RWPE2 (cell line): ENCODE results near the gene CHTF18.

Experiments
- ATAC-seq: fragments of 200-7000 bp; cut with Tn5 transposase; 3 replicates; pipeline ENCODE4 v1.9.1; 2021; ENCODE audit warnings: low read depth
- DNase-seq: peaks from one replicate; pipeline ENCODE4 v3.0.0-alpha.2; 2020; ENCODE audit warnings: low spot score
- H3K27ac ChIP-seq: fragments of 450-650 bp; 2 replicates; pipeline ENCODE4 v1.5.1; 2017; ENCODE audit warnings: mild to moderate bottlenecking; ENCODE audit not compliant: poor library complexity, severe bottlenecking
- H3K27me3 ChIP-seq: fragments of 250-450 bp; sonication (Bioruptor Pico); 2 replicates; pipeline ENCODE4 v1.5.1; 2021; ENCODE audit warnings: mild to moderate bottlenecking, moderate library complexity; ENCODE audit not compliant: insufficient read depth, poor library complexity, severe bottlenecking
- H3K36me3 ChIP-seq: fragments of 250-450 bp; sonication (Bioruptor Pico); 2 replicates; pipeline ENCODE4 v1.5.1; 2020; ENCODE audit warnings: low read depth, mild to moderate bottlenecking, moderate library complexity
- H3K4me1 ChIP-seq: fragments of 250-450 bp; sonication (Bioruptor Pico); 2 replicates; pipeline ENCODE4 v1.5.1; 2021; ENCODE audit warnings: mild to moderate bottlenecking, moderate library complexity; ENCODE audit not compliant: insufficient read depth, poor library complexity, severe bottlenecking
- H3K4me3 ChIP-seq: fragments of 250-450 bp; sonication (Bioruptor Pico); 2 replicates; pipeline ENCODE4 v1.5.1; 2021; ENCODE audit warnings: mild to moderate bottlenecking, moderate library complexity; ENCODE audit not compliant: severe bottlenecking
- H3K9me3 ChIP-seq: fragments of 250-450 bp; sonication (Bioruptor Pico); 2 replicates; pipeline ENCODE4 v1.5.1; 2021; ENCODE audit warnings: mild to moderate bottlenecking, moderate library complexity; ENCODE audit not compliant: severe bottlenecking
- CTCF ChIP-seq: fragments of 450-650 bp; IDR thresholded peaks from one replicate; pipeline ENCODE4 v1.5.1; 2017; ENCODE audit warnings: mild to moderate bottlenecking, moderate library complexity; ENCODE audit not compliant: poor library complexity, severe bottlenecking

Gene CHTF18

GRCh38 chr16:785563-786535, 2.6 kb upstream of the CHTF18 start:
- H3K4me3 ChIP-seq, result no peak overlapping the region
- no peak overlapping the region for H3K27ac ChIP-seq
- ATAC-seq, result peak; percentile 17; the same call in 2 of the 3 replicates
- H3K9me3 ChIP-seq, result no peaks in the 10 kb centered on the region
- TF ChIP-seq CTCF, result peak; percentile 71
- H3K36me3 ChIP-seq, result peaks cover 32% of the 10 kb centered on the region
- H3K4me1 ChIP-seq, result no peaks in the 10 kb centered on the region
- no peak for DNase-seq
- H3K27me3 ChIP-seq, result no peaks in the 10 kb centered on the region

GRCh38 chr16:787321-787966, 976 bp upstream of the CHTF18 start:
- peaks cover 46% of the 10 kb centered on the region for H3K36me3 ChIP-seq
- peak overlapping the region; percentile 30 for H3K27ac ChIP-seq
- no peak for DNase-seq
- peak overlapping the region; percentile 93 for H3K4me3 ChIP-seq
- H3K9me3 ChIP-seq, result no peaks in the 10 kb centered on the region
- TF ChIP-seq CTCF, result no peak
- no peak for ATAC-seq
- no peaks in the 10 kb centered on the region for H3K4me1 ChIP-seq
- H3K27me3 ChIP-seq, result no peaks in the 10 kb centered on the region

GRCh38 chr16:787978-788398, 432 bp upstream of the CHTF18 start, which contains the start of gene RPUSD1:
Gene RPUSD1 (minus strand): TSS chr16:788381. CDS start chr16:787737, 644 bp downstream.
- H3K27ac ChIP-seq, result peak within 1 kb of the TSS; percentile 30
- TF ChIP-seq CTCF, result no peak
- H3K9me3 ChIP-seq, result no peaks in the 10 kb centered on the region
- peak; percentile 7; the same call in 1 of the 3 replicates for ATAC-seq
- H3K27me3 ChIP-seq, result no peaks in the 10 kb centered on the region
- peaks cover 50% of the 10 kb centered on the region for H3K36me3 ChIP-seq
- no peaks in the 10 kb centered on the region for H3K4me1 ChIP-seq
- H3K4me3 ChIP-seq, result peak within 1 kb of the TSS; percentile 93
- no peak for DNase-seq

- no peaks in the 10 kb centered on the region for H3K27me3 ChIP-seq
- no peak for TF ChIP-seq CTCF
- DNase-seq (no peak), ATAC-seq (no peak)
- peak overlapping the region; percentile 19 for H3K27ac ChIP-seq
- H3K36me3 ChIP-seq, result peaks cover 50% of the 10 kb centered on the region
- H3K4me3 ChIP-seq, result peak overlapping the region; percentile 93
- H3K4me1 ChIP-seq, result no peaks in the 10 kb centered on the region
- no peaks in the 10 kb centered on the region for H3K9me3 ChIP-seq
Observed at GRCh38 chr16:789191-789850, 901 bp downstream of the CHTF18 start.
